GM12878 (cell line): Measurements from ENCODE around the gene AP4S1. TPM values are rescaled to one million over a fixed set of nuclear protein-coding genes. Genes with fewer than 3 reads are reported as not detected.

Experiments used
- ATAC-seq: fragments of 200-7000 bp; cut with Tn5 transposase; 3 replicates; pipeline ENCODE4 v1.9.1; 2020; ENCODE audit warnings: mild to moderate bottlenecking, moderate library complexity
- BruUV-seq: library from RNA; stranded (reverse); fragments of 400-500 nt; replicated peaks from 2 replicates; lab custom pipeline; 2021; lab: Mats Ljungman, UMichigan
- CTCF ChIA-PET: fragments of 300-600 bp; sonication (Branson Sonifier 250); formaldehyde crosslinking; extraction: SDS; loops from one replicate; lab custom pipeline; 2021; ENCODE audit warnings: inconsistent platforms; lab: Yijun Ruan, JAX
- POLR2A ChIA-PET: fragments of 350-600 bp; formaldehyde crosslinking; extraction: SDS; loops from one replicate; lab custom pipeline; 2021; ENCODE audit warnings: inconsistent platforms; lab: Charles Lee
- RAD21 ChIA-PET: fragments of 300-600 bp; sonication (Branson Sonifier 250); formaldehyde crosslinking; loops from one replicate; lab custom pipeline; 2023; ENCODE audit warnings: antibody characterized with exemption; ENCODE audit not compliant: unreplicated experiment; lab: Charles Lee
- SMC1A ChIA-PET: fragments of 300-600 bp; sonication (Branson Sonifier 250); formaldehyde crosslinking; loops from one replicate; lab custom pipeline; 2023; ENCODE audit not compliant: unreplicated experiment, uncharacterized antibody; lab: Charles Lee
- DNase-seq: peaks from one replicate; pipeline ENCODE4 v3.0.0-alpha.2; 2011; ENCODE audit warnings: low read depth, low spot score
- FAIRE-seq: peaks from 3 replicates; lab custom pipeline; 2011; peaks lifted over from hg19 to GRCh38; lab: Jason Lieb, UNC
- H2AFZ ChIP-seq: 2 replicates; pipeline ENCODE4 v1.6.0; 2011; ENCODE audit warnings: low read depth, low read length, control low read depth; ENCODE audit not compliant: control insufficient read depth
- H3K27ac ChIP-seq: 2 replicates; pipeline ENCODE4 v1.5.1; 2011; ENCODE audit warnings: control low read depth; ENCODE audit not compliant: control insufficient read depth, insufficient read depth
- H3K27me3 ChIP-seq, 2 experiments: replicated peaks in 1 of 2; 2 replicates each; pipeline versions ENCODE4 v1.6.0 to v1.6.1; 2011; ENCODE audit warnings: low read length in 1 of 2; ENCODE audit not compliant: control insufficient read depth in 2 of 2, insufficient read depth in 2 of 2
- H3K36me3 ChIP-seq, 2 experiments: 2 replicates each; pipeline ENCODE4 v1.5.1; 2011; ENCODE audit warnings: low read length in 1 of 2; ENCODE audit not compliant: control insufficient read depth in 2 of 2, insufficient read depth in 2 of 2
- H3K4me1 ChIP-seq: 2 replicates; pipeline ENCODE4 v1.6.1; 2011; ENCODE audit warnings: mild to moderate bottlenecking, low read length, moderate library complexity, mixed read lengths; ENCODE audit not compliant: control insufficient read depth, insufficient read depth
- H3K4me2 ChIP-seq: 2 replicates; pipeline ENCODE4 v1.6.0; 2011; ENCODE audit warnings: control low read depth; ENCODE audit not compliant: control insufficient read depth, insufficient read depth
- H3K4me3 ChIP-seq: fragments of 200-600 bp; sonication (generic); 2 replicates; pipeline ENCODE4 v1.5.1; 2016
- H3K79me2 ChIP-seq: 2 replicates; pipeline ENCODE4 v1.6.0; 2011; ENCODE audit warnings: low read length; ENCODE audit not compliant: control insufficient read depth, insufficient read depth
- H3K9ac ChIP-seq: 2 replicates; pipeline ENCODE4 v1.8.0; 2011; ENCODE audit warnings: low read length, control low read depth, mixed read lengths; ENCODE audit not compliant: control insufficient read depth, insufficient read depth
- H3K9me3 ChIP-seq: replicated peaks from 3 replicates; pipeline ENCODE4 v1.5.1; 2011; ENCODE audit warnings: mild to moderate bottlenecking, low read length; ENCODE audit not compliant: control insufficient read depth, insufficient read depth
- H4K20me1 ChIP-seq: 2 replicates; pipeline ENCODE4 v1.6.0; 2011; ENCODE audit not compliant: control insufficient read depth, insufficient read depth
- BACH1 ChIP-seq: fragments of 450-650 bp; IDR thresholded peaks from 2 replicates; pipeline ENCODE4 v1.6.1; 2017; ENCODE audit warnings: mild to moderate bottlenecking, borderline replicate concordance
- CBFB ChIP-seq: IDR thresholded peaks from 2 replicates; pipeline ENCODE4 v1.6.1; 2016; ENCODE audit warnings: antibody characterized with exemption, low read depth
- EGR1 ChIP-seq, 2 experiments: IDR thresholded peaks; 1 replicate in 1 of 2; 2 replicates in 1 of 2; pipeline ENCODE4 v1.6.1; 2011 to 2012; ENCODE audit warnings: low read depth in 2 of 2, low read length in 2 of 2, borderline replicate concordance in 1 of 2, mild to moderate bottlenecking in 1 of 2, moderate library complexity in 1 of 2
- IRF3 ChIP-seq: fragments of 450-650 bp; IDR thresholded peaks from 2 replicates; pipeline ENCODE4 v1.6.1; 2014; ENCODE audit warnings: mild to moderate bottlenecking
- JUNB ChIP-seq: IDR thresholded peaks from 2 replicates; pipeline ENCODE4 v1.6.1; 2016; ENCODE audit warnings: antibody characterized with exemption, mild to moderate bottlenecking
- KDM1A ChIP-seq: fragments of 200-600 bp; sonication (generic); IDR thresholded peaks from 2 replicates; pipeline ENCODE4 v1.6.1; 2016; ENCODE audit warnings: borderline replicate concordance
- KLF5 ChIP-seq: fragments of 450-650 bp; IDR thresholded peaks from 2 replicates; pipeline ENCODE4 v1.6.1; 2014; ENCODE audit warnings: mild to moderate bottlenecking; ENCODE audit not compliant: partially characterized antibody
- MEF2B ChIP-seq: fragments of 450-650 bp; IDR thresholded peaks from 2 replicates; pipeline ENCODE4 v1.6.1; 2018; ENCODE audit warnings: mild to moderate bottlenecking, moderate library complexity; ENCODE audit not compliant: partially characterized antibody, poor library complexity, severe bottlenecking
- NBN ChIP-seq: fragments of 450-650 bp; IDR thresholded peaks from 2 replicates; pipeline ENCODE4 v1.6.1; 2016
- PBX3 ChIP-seq: IDR thresholded peaks from 2 replicates; pipeline ENCODE4 v1.6.1; 2011; ENCODE audit warnings: mild to moderate bottlenecking, low read depth, low read length, moderate library complexity; ENCODE audit not compliant: insufficient replicate concordance
- RFX5 ChIP-seq: IDR thresholded peaks from 2 replicates; pipeline ENCODE4 v1.6.1; 2011; ENCODE audit warnings: low read depth, low read length, improper control_type of control experiment
- SMAD1 ChIP-seq: fragments of 450-650 bp; IDR thresholded peaks from 2 replicates; pipeline ENCODE4 v1.6.1; 2018; ENCODE audit warnings: mild to moderate bottlenecking, low read depth; ENCODE audit not compliant: partially characterized antibody
- STAT1 ChIP-seq: fragments of 450-650 bp; conservative IDR thresholded peaks from 2 replicates; pipeline ENCODE4 v1.6.1; 2014; ENCODE audit warnings: antibody characterized with exemption, mild to moderate bottlenecking
- SUPT20H ChIP-seq: IDR thresholded peaks from 2 replicates; pipeline ENCODE4 v1.6.1; 2011; ENCODE audit warnings: low read depth, mild to moderate bottlenecking, low read length, moderate library complexity, borderline replicate concordance; ENCODE audit not compliant: control insufficient read depth
- TBL1XR1 ChIP-seq: IDR thresholded peaks from 2 replicates; pipeline ENCODE4 v1.6.1; 2012; ENCODE audit warnings: low read depth, low read length, improper control_type of control experiment
- WGBS: methylation state at CpG from one replicate; pipeline ENCODE4 v1.1.6; 2016; ENCODE audit warnings: low lambda C conversion rate; ENCODE audit not compliant: insufficient replicate concordance, insufficient coverage; ENCODE audit errors: missing lambda C conversion rate; 5-methylcytosine and 5-hydroxymethylcytosine counted together
- in situ Hi-C: fragments of 300-500 bp; cut with MboI; formaldehyde crosslinking; loops from 9 replicates; pipeline ENCODE4 v1.14.3; 2018; ENCODE audit warnings: mixed read lengths
- intact Hi-C: fragments of 100-400 bp; cut with micrococcal nuclease; formaldehyde crosslinking; loops from one replicate; pipeline ENCODE4 v1.14.2; 2022; ENCODE audit not compliant: unreplicated experiment
- polyA plus RNA-seq, 11 experiments: library from polyadenylated mRNA; depleted of rRNA in 4 of 11; unstranded in 6 of 11; stranded (reverse) in 5 of 11; fragments of >200 nt; fragmentation: Nextera tagmentation in 4 of 11; fragmentation: Illumina TruSeq in 1 of 11; extraction: Ambion mirVana in 4 of 11; extraction: Trizol in 1 of 11; gene quantifications; 1 replicate in 1 of 11; 2 replicates in 10 of 11; pipeline versions ENCODE4 v1.2.1 to v1.2.3, GENCODE V29; 2011 to 2016; ENCODE audit warnings: inconsistent platforms in 2 of 11, missing spikeins in 2 of 11, low read depth in 1 of 11
- total RNA-seq, 4 experiments: library from RNA; depleted of rRNA in 3 of 4; stranded (reverse); fragments of >200 nt in 3 of 4; fragmentation: Illumina TruSeq in 1 of 4; extraction: Trizol in 1 of 4; gene quantifications; 2 replicates each; pipeline versions ENCODE4 v1.2.1 to v1.2.3, GENCODE V29; 2013 to 2021

The AP4S1 gene
- total and polyA plus RNA-seq, 10 of the 15 experiments (the other 5 are each of a cell fraction or from before 2014, with no cell fraction given): 3.6 to 9.0 (median 5.7) TPM

GRCh38 chr14:31027847-31028246, 2.4 kb downstream of the AP4S1 start:
- DNase-seq (no peak), FAIRE-seq (no peak), ATAC-seq (no peak)
- Histone ChIP-seq H3K27ac (no peak overlapping the region), H3K9ac (no peak overlapping the region), H3K9me3 (no peaks in the 10 kb centered on the region), H3K36me3 (no peaks in the 10 kb centered on the region), H2AFZ (no peak overlapping the region), H3K4me1 (peaks cover 26% of the 10 kb centered on the region), H3K79me2 (peaks cover 37% of the 10 kb centered on the region), H3K27me3 (no peaks in the 10 kb centered on the region), H4K20me1 (no peaks in the 10 kb centered on the region), H3K4me2 (no peak overlapping the region), H3K4me3 (no peak overlapping the region)
- TF ChIP-seq IRF3 (no peak), TBL1XR1 (no peak), EGR1 (IDR thresholded peaks at IDR 0.05; ENCODE audit: borderline replicate concordance in 1 of 2, low read depth in 2 of 2, low read length in 2 of 2) (no peak), PBX3 (no peak), STAT1 (no peak), JUNB (no peak), CBFB (no peak), NBN (no peak), KLF5 (no peak), SUPT20H (no peak), RFX5 (no peak), MEF2B (no peak), SMAD1 (no peak), BACH1 (no peak), KDM1A (no peak)
- 100% methylated on average over 1 of the region's 1 CpG for WGBS
- ChIA-PET RAD21 (interaction anchor here (1.3 to 1.9 kb wide), 2 partner anchors 10 to 16 kb away, joined by 4 to 8 read pairs; no protein-coding TSS in a partner anchor), POLR2A (interaction anchor here (0.6 to 2.1 kb wide), 5 partner anchors 10 to 129 kb away, joined by 4 to 12 read pairs (median 5); no protein-coding TSS in a partner anchor), SMC1A (interaction anchor here (1.0 to 1.3 kb wide), 2 partner anchors 22 to 39 kb away, joined by 3 to 4 read pairs; no protein-coding TSS in a partner anchor), CTCF (interaction anchor here (1.0 to 1.9 kb wide), 2 partner anchors 54 to 102 kb away, joined by 3 to 5 read pairs; no protein-coding TSS in a partner anchor)
- intact Hi-C loops (no loop called here), in situ Hi-C loops (no loop called here)
- no TSS peak for BruUV-seq
